ENCODE results near the gene PLPP1.

DNA sequence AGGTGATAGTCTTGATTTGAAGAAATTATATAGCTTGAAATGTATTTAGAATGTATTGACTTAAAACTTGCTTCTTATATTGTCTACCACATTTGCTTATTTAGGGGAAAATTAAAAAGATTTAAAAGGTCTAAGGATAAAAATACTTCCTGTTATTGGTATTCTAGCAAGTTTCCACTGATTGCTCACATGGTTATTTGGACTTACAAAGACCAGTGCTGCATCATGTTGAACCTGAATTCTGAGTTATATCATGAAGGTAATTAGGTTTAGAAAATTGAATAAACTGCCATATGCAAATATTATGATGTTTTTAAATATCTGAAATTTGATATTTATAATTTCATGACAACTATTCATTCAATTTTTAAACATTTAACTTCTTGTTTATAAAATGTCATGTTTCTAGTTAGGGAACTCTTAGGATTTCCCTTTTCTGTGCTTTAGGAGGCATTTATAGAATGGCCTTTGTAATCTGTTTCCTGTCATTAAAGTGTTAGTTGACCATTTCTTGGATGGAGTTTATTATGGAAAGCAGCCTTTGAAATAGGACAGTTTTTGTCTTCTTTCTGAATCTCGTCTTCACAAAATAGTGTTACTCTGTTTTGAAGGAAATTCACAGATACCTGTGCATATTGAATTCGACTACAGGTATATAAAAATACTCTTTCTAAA is 141.1 kb downstream of the PLPP1 start:
- TF ChIP-seq, protein P1, sequence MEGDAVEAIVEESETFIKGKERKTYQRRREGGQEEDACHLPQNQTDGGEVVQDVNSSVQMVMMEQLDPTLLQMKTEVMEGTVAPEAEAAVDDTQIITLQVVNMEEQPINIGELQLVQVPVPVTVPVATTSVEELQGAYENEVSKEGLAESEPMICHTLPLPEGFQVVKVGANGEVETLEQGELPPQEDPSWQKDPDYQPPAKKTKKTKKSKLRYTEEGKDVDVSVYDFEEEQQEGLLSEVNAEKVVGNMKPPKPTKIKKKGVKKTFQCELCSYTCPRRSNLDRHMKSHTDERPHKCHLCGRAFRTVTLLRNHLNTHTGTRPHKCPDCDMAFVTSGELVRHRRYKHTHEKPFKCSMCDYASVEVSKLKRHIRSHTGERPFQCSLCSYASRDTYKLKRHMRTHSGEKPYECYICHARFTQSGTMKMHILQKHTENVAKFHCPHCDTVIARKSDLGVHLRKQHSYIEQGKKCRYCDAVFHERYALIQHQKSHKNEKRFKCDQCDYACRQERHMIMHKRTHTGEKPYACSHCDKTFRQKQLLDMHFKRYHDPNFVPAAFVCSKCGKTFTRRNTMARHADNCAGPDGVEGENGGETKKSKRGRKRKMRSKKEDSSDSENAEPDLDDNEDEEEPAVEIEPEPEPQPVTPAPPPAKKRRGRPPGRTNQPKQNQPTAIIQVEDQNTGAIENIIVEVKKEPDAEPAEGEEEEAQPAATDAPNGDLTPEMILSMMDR (IDR thresholded peaks at IDR 0.05; ENCODE audit: insufficient read depth, low read length) = no peak
- no peak for TF ChIP-seq POLR2AphosphoS5 (IDR thresholded peaks at IDR 0.05; ENCODE audit: low read depth)
- TF ChIP-seq GABPA (IDR thresholded peaks at IDR 0.05; ENCODE audit: low read depth) = no peak
- TF ChIP-seq SPI1 (IDR thresholded peaks at IDR 0.05; ENCODE audit: borderline replicate concordance, low read depth) = no peak
- TF ChIP-seq, protein P2, sequence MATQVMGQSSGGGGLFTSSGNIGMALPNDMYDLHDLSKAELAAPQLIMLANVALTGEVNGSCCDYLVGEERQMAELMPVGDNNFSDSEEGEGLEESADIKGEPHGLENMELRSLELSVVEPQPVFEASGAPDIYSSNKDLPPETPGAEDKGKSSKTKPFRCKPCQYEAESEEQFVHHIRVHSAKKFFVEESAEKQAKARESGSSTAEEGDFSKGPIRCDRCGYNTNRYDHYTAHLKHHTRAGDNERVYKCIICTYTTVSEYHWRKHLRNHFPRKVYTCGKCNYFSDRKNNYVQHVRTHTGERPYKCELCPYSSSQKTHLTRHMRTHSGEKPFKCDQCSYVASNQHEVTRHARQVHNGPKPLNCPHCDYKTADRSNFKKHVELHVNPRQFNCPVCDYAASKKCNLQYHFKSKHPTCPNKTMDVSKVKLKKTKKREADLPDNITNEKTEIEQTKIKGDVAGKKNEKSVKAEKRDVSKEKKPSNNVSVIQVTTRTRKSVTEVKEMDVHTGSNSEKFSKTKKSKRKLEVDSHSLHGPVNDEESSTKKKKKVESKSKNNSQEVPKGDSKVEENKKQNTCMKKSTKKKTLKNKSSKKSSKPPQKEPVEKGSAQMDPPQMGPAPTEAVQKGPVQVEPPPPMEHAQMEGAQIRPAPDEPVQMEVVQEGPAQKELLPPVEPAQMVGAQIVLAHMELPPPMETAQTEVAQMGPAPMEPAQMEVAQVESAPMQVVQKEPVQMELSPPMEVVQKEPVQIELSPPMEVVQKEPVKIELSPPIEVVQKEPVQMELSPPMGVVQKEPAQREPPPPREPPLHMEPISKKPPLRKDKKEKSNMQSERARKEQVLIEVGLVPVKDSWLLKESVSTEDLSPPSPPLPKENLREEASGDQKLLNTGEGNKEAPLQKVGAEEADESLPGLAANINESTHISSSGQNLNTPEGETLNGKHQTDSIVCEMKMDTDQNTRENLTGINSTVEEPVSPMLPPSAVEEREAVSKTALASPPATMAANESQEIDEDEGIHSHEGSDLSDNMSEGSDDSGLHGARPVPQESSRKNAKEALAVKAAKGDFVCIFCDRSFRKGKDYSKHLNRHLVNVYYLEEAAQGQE (IDR thresholded peaks at IDR 0.05; ENCODE audit: insufficient replicate concordance, low read depth) = no peak
